Activated CD4-positive, alpha-beta memory T cell treated with anti-CD3 and anti-CD28 coated beads, Interleukin-2, amount 10 ng/mL, durations not matched to agents 7 days and 5 days (primary cell): ENCODE data around the gene KIF2C. TPM values are rescaled to one million over a fixed set of nuclear protein-coding genes. Genes with fewer than 3 reads are reported as not detected.
"Not testable (repeated sequence)": the region's sequence is repeated elsewhere in the genome, so short reads cannot be mapped to it uniquely, and the experiment has no call there.

ENCODE experiments used
- CTCF ChIA-PET: fragments of 350-600 bp; sonication (Branson Sonifier 250); formaldehyde crosslinking; loops from one replicate; lab custom pipeline; 2021; ENCODE audit warnings: antibody characterized with exemption, inconsistent platforms; lab: Charles Lee
- POLR2A ChIA-PET: fragments of 350-600 bp; sonication (Branson Sonifier 250); formaldehyde crosslinking; loops from one replicate; lab custom pipeline; 2021; ENCODE audit warnings: antibody characterized with exemption; lab: Charles Lee
- DNase-seq: peaks from one replicate; pipeline ENCODE4 v3.0.0-alpha.2; 2020
- H3K27ac Mint-ChIP-seq: one replicate; pipeline ENCODE4 v1.8.0; 2021; ENCODE audit warnings: mild to moderate bottlenecking, mixed read lengths
- H3K27me3 Mint-ChIP-seq: one replicate; pipeline ENCODE4 v1.8.0; 2021; ENCODE audit warnings: mixed read lengths
- H3K36me3 Mint-ChIP-seq: one replicate; pipeline ENCODE4 v1.8.0; 2021; ENCODE audit warnings: low read depth, mixed read lengths
- H3K4me1 Mint-ChIP-seq: one replicate; pipeline ENCODE4 v1.8.0; 2021; ENCODE audit warnings: mixed read lengths
- H3K4me3 Mint-ChIP-seq: one replicate; pipeline ENCODE4 v1.8.0; 2021; ENCODE audit warnings: mild to moderate bottlenecking, mixed read lengths
- H3K9me3 Mint-ChIP-seq: one replicate; pipeline ENCODE4 v1.8.0; 2021; ENCODE audit warnings: mixed read lengths
- total RNA-seq, 2 experiments: library from RNA; stranded (reverse); gene quantifications; one replicate each; pipeline ENCODE4 v1.2.3, GENCODE V29; 2021

Gene KIF2C
- total RNA-seq, 2 experiments from 2014 or later = 105 to 106 TPM

DNA sequence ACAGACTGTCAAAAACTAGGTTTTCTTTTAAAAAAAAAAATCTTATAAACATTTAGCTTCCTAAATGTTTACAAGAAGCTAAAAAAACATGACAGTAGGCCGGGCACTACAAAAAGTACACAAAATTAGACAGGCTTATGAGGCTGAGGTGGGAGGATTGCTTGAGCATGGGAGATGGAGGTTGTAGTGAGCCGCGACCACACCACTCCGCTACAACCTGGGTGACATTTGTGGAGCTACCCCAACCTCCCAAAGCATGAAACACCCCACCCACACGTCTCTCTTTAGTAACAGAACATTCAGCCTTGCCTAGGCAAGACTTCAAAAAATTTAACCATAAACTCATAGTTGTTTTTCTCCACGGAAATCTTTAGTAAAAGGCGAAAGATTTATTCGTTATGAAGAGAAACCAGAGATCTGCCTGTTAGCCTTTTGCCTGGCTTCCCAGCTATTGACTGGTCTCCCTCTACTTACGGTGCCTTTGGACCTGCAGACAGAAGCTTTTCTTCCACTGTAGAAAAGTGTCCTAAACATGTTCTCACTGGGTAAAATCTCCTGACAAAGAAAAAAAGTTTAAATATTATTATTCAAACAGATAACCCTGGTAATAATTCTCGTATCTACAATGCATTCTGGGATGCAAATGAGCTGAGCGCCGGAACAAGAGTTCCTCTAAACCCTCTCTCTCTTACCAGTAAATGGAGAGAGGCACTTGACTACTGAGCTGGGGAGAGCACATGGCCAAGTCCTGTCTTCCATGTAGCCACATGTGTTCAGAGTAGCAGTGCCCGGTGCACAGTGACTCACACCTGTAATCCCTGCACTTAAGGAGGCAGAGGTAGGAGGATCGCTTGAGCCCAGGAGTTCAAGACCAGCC lies 17.9 kb upstream of the KIF2C start:
- ChIA-PET CTCF (interaction anchor here (0.7 to 4.0 kb wide), 11 partner anchors 9 to 504 kb away, joined by 3 to 59 read pairs (median 5); partner anchors contain the start of genes PLK3, RNU5D-1 and UROD), POLR2A (interaction anchor here (0.6 to 14.2 kb wide), 77 partner anchors 10 to 965 kb away, joined by 3 to 785 read pairs (median 6); partner anchors contain the start of genes AKR1A1, ARMH1, BEST4 and BTBD19)
- DNase-seq = peak; percentile 87
- Mint-ChIP-seq H3K36me3 (no peaks in the 10 kb centered on the region), H3K27ac (peak overlapping the region; percentile 94), H3K27me3 (no peaks in the 10 kb centered on the region), H3K4me3 (peak overlapping the region; percentile 52), H3K4me1 (peaks cover 71% of the 10 kb centered on the region), H3K9me3 (no peaks in the 10 kb centered on the region)

DNA sequence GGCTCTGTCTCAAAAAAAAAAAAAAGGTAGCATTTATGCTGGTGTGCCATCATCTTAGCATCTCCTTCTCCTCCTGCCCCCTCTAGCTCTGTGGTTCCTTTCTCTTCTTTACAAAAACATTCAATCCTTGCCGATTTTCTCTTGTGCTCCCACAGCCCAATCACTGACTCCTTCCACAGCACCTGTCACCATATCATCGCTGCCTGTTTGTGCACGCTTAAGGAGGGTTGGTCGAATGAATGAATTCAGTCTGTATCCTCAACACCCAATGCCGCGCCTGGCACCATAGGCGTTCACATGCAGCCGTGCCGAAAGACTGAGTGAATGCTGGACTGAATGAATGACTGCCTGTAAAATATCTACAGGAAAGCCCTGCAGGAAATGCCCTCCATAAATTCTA lies 16.6 kb upstream of the KIF2C start:
- Mint-ChIP-seq H3K36me3 (no peaks in the 10 kb centered on the region), H3K27me3 (peaks cover 4% of the 10 kb centered on the region), H3K27ac (peak overlapping the region; percentile 79), H3K4me3 (peak overlapping the region; percentile 55), H3K4me1 (peaks cover 68% of the 10 kb centered on the region), H3K9me3 (no peaks in the 10 kb centered on the region)
- DNase-seq = peak; percentile 35
- ChIA-PET POLR2A (interaction anchor here (2.1 to 14.2 kb wide), 10 partner anchors 9 to 617 kb away, joined by 14 to 785 read pairs (median 53); partner anchors contain the start of genes BEST4, BTBD19, EIF2B3 and KIF2C), CTCF (interaction anchor here (1.1 to 1.6 kb wide), 2 partner anchors 8 to 62 kb away, joined by 3 read pairs; no protein-coding TSS in a partner anchor)

DNA sequence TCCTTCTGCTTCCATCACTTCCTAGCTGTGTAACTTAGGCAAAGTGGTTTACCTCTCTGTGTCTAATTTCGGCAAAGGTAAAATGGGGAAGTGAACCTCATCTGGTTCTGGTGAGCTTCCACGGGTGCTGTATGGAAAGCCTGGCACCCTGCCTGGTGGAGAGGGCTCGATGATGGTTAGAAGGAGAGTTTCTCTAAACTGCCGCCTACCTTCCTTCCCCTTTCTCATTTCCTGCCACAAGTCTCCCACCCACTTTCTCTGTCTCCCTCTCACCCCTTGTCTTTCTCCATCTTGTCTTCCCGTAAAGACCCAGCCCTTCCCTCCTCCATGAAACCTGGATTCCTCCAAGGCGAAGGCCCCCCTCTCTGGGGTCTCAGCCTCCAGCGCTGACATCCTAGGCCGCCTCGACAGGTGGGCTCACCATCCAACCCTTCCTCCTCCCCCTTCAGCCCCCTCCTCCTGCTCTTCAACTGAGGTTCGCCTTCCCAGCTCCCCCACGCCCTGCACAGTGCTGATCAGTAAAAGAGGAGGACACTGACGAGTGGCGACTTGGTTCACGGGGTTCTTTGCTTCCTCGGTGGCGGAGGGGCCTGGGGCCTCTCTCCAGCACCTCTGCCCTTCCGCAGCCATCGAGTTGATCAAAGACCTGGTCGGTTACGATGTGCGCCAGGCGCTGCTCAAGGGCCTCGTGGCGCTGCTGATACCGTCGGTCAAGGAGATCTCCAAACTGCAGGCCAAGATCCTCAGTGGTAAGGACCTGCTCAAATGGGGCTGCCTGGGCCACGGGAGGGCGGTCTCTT lies 15.9 kb upstream of the KIF2C start:
- DNase-seq = no peak
- no peaks in the 10 kb centered on the region for H3K9me3 Mint-ChIP-seq
- peak overlapping the region; percentile 79 for H3K27ac Mint-ChIP-seq
- peaks cover 4% of the 10 kb centered on the region for H3K27me3 Mint-ChIP-seq
- H3K4me1 Mint-ChIP-seq = peaks cover 65% of the 10 kb centered on the region
- CTCF ChIA-PET = interaction anchor here (1.1 kb wide), 1 partner anchor 8 kb away, joined by 3 read pairs; no protein-coding TSS in a partner anchor
- H3K36me3 Mint-ChIP-seq = no peaks in the 10 kb centered on the region
- POLR2A ChIA-PET = interaction anchor here (1.2 to 14.2 kb wide), 9 partner anchors 8 to 617 kb away, joined by 4 to 785 read pairs (median 54); partner anchors contain the start of genes BEST4, BTBD19, KIF2C and MUTYH
- H3K4me3 Mint-ChIP-seq = peak overlapping the region; percentile 55

DNA sequence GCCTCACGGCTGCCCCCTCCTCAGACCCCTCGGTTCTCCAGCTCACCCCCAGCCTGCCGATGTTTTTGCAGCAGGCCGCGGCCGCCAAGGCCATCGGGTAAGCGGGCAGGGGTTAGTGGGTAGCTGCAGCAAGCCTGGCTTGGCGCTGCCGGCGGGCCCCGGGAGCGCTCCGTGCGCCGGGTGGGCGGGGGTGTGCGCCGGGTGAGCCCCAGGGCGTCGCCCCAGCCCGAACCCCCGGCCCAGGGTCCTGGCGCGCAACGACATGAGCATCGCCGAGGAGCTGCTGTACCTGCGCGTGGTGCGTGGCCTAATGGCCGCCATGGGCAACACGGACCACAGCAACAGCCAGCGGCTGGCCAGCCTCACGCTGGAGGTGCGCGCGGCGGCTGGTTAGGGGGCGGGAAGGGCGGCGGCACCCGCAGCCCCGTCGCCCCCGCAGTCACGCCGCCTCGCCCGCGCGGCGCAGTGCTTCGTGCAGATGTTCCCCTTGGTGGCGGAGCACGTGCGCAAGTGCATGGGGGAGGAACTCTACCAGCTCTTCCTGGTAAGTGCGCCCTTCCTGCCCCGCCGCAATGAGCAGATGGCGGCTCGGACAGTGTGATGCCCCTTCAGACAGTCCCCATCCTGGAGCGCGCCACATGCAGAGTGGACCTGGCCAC lies 15.2 kb upstream of the KIF2C start:
- ChIA-PET CTCF (no interaction called here), POLR2A (interaction anchor here (0.7 to 14.2 kb wide), 7 partner anchors 7 to 97 kb away, joined by 3 to 785 read pairs (median 16); partner anchors contain the start of genes BEST4, BTBD19, RNU5D-1 and RPS8)
- H3K4me1 Mint-ChIP-seq = peaks cover 63% of the 10 kb centered on the region
- peak overlapping the region; percentile 70 for H3K27ac Mint-ChIP-seq
- peaks cover 4% of the 10 kb centered on the region for H3K27me3 Mint-ChIP-seq
- peak overlapping the region; percentile 51 for H3K4me3 Mint-ChIP-seq
- no peak for DNase-seq
- no peaks in the 10 kb centered on the region for H3K36me3 Mint-ChIP-seq
- no peaks in the 10 kb centered on the region for H3K9me3 Mint-ChIP-seq

DNA sequence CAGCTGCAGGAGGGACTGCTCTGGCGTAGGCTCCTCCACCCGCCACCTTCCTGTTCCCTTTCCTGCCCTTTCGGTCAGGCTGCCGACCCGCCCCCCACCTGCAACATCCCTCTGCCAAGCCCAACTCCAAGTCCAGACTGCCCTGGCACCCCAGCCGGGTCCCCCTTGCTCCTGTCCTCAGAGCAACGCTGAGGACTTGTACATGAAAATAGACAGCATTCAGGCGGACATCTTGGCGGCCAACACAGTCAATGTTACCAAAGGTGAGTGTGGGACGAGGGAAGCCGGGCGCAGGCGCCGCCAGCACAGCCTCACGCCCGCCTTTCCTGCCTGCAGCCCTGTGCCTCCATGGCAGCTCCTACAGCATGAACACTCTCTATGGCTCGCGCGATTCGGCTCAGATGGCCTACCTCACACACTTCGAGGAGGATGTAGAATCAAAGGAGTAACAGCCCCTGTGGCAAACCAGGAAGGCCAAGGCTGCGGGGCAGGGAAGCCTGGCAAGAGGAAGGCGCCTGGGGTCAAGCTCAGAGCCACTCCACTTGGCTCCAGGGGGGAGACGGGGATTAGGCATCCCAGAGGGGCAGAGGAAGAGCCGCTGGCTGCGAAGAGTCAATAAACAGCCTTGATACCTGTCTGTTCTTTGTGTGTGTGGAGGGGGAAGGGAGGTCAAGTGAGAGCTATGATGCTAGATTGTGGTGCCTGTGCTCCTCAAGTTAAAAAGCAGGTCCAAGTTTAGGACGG lies 14.5 kb upstream of the KIF2C start:
- DNase-seq = no peak
- peak overlapping the region; percentile 70 for H3K27ac Mint-ChIP-seq
- ChIA-PET POLR2A (interaction anchor here (0.7 to 14.2 kb wide), 8 partner anchors 15 to 96 kb away, joined by 3 to 454 read pairs (median 10); partner anchors contain the start of genes BEST4, BTBD19 and RPS8), CTCF (no interaction called here)
- H3K4me3 Mint-ChIP-seq = peak overlapping the region; percentile 51
- H3K27me3 Mint-ChIP-seq = peaks cover 4% of the 10 kb centered on the region
- H3K9me3 Mint-ChIP-seq = no peaks in the 10 kb centered on the region
- H3K4me1 Mint-ChIP-seq = peaks cover 61% of the 10 kb centered on the region
- H3K36me3 Mint-ChIP-seq = no peaks in the 10 kb centered on the region

DNA sequence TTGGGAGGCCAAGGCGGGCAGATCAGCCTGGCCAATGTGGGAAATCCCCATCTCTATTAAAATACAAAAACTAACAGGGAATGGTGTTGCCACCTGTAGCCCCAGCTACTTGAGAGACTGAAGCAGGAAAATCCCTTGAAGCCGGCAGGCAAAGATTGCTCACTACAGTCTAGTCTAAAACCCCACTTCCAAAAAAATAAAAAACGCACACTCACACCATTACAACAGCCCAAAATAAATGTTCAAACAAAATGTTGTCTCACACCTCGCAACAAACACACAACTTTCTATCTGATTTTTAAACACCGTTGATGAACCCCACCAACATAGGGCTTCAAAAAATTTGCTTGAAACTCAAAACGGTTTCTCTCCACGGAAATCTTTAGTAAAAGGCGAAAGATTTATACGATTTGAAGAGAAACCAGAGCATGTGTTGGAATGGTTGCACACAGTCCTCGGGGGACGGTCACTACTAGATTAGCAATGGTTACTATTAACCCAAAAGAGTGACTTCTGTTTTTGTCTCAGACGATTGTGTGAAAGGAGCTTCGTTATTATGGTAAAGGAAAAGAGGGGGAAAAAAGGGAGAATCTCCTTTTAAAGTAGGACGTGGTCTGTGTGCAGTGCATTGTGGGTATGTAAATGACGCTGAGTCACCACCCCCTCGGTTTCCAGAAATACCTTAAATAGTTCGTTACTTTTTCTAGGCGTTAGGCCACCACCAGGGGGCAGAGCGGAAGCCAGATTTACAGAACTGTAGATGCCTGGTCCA lies 8.7 kb upstream of the KIF2C start, which contains the start of gene RNU5D-1:
Gene RNU5D-1 (minus strand): TSS at position 430 of the 772 bp plus-strand sequence.
- Mint-ChIP-seq H3K4me3 (peak within 1 kb of the TSS; percentile 62), H3K9me3 (no peaks in the 10 kb centered on the region), H3K27me3 (peaks cover 4% of the 10 kb centered on the region), H3K4me1 (peaks cover 35% of the 10 kb centered on the region), H3K36me3 (no peaks in the 10 kb centered on the region), H3K27ac (peak within 1 kb of the TSS; percentile 99)
- DNase-seq = peak; percentile 95
- ChIA-PET POLR2A (interaction anchor here (0.6 to 14.2 kb wide), 48 partner anchors 12 to 955 kb away, joined by 3 to 785 read pairs (median 8); partner anchors contain the start of genes AKR1A1, ARMH1, BEST4 and BTBD19), CTCF (interaction anchor here (0.6 to 4.5 kb wide), 32 partner anchors 8 to 1010 kb away, joined by 3 to 59 read pairs (median 6); partner anchors contain the start of genes BEST4, BTBD19, DYNLT4 and HECTD3)

DNA sequence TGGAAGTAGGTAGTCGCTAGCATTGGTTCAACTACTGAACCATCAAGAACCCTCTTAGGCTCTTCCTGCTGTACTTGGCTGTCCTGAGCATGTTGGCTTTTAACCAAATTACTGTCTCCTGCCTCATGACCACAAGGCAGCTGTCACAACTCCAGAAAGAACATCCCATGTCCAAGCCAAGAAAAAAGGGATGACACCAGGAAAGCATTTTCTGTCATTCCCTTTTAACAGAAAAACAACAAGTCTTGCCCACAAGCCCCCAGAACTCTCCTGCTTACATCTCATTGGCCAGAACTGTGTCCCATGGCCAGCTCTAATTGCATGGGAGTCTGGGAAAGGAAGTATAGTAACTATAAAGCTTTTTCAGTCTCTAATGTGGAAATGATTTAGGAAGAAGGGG lies 6.3 kb upstream of the KIF2C start:
- peaks cover 3% of the 10 kb centered on the region for H3K27me3 Mint-ChIP-seq
- no peak overlapping the region for H3K4me3 Mint-ChIP-seq
- H3K27ac Mint-ChIP-seq = no peak overlapping the region
- H3K9me3 Mint-ChIP-seq = no peaks in the 10 kb centered on the region
- POLR2A ChIA-PET = interaction anchor here (5.0 to 14.2 kb wide), 5 partner anchors 11 to 87 kb away, joined by 58 to 785 read pairs (median 229); partner anchors contain the start of genes BEST4, KIF2C and RPS8
- CTCF ChIA-PET = interaction anchor here (0.8 to 1.5 kb wide), 3 partner anchors 16 to 570 kb away, joined by 3 to 4 read pairs (median 4); partner anchors contain the start of gene PLK3
- peaks cover 30% of the 10 kb centered on the region for H3K4me1 Mint-ChIP-seq
- DNase-seq = no peak
- no peaks in the 10 kb centered on the region for H3K36me3 Mint-ChIP-seq

DNA sequence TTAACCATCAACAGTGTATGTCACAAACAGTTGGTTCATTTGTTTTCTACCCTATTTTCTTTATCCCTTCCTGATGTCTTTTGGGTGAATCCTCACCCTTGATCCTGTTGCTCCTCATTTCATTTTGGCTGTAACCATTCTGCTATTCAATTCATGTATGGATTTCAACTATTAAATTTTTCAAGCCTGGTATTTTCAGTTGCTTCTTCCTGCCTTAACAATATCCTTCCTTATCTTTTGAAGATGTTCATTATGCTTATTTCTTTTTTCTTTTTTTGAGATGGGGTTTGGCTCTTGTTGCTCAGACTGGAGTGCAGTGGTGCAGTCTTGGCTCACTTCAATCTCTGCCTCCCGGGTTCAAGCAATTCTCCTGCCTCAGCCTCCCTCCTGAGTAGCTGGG lies 5.9 kb upstream of the KIF2C start:
- ChIA-PET POLR2A (interaction anchor here (5.0 to 14.2 kb wide), 5 partner anchors 10 to 86 kb away, joined by 58 to 785 read pairs (median 229); partner anchors contain the start of genes BEST4, KIF2C and RPS8), CTCF (interaction anchor here (1.5 kb wide), 1 partner anchor 16 kb away, joined by 3 read pairs; no protein-coding TSS in a partner anchor)
- Mint-ChIP-seq H3K27ac (no peak overlapping the region), H3K9me3 (no peaks in the 10 kb centered on the region), H3K36me3 (no peaks in the 10 kb centered on the region), H3K27me3 (peaks cover 3% of the 10 kb centered on the region), H3K4me1 (peaks cover 31% of the 10 kb centered on the region), H3K4me3 (no peak overlapping the region)
- DNase-seq = no peak

DNA sequence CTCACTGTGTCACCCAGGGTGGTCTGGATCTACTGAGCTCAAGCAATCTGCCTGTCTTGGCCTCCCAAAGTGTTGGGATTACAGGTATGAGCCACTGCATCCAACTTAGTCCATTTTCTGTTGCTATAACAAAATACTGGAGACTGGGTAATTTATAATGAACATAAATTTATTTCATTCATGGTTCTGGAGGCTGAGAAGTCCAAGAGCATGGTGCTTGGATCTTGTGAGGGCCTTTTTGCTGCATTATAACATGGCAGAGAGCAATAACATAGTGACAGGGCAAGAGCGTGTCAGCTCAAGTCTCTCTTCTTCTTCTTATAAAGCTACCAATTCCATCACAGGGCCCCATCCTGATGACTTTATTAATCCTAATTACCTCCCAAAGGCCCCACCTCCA lies 3.6 kb upstream of the KIF2C start:
- peaks cover 3% of the 10 kb centered on the region for H3K27me3 Mint-ChIP-seq
- no peak for DNase-seq
- peaks cover 18% of the 10 kb centered on the region for H3K36me3 Mint-ChIP-seq
- CTCF ChIA-PET = interaction anchor here (0.9 kb wide), 1 partner anchor 14 kb away, joined by 6 read pairs; no protein-coding TSS in a partner anchor
- no peak overlapping the region for H3K27ac Mint-ChIP-seq
- peaks cover 30% of the 10 kb centered on the region for H3K4me1 Mint-ChIP-seq
- H3K9me3 Mint-ChIP-seq = no peaks in the 10 kb centered on the region
- no peak overlapping the region for H3K4me3 Mint-ChIP-seq
- POLR2A ChIA-PET = interaction anchor here (0.9 to 11.1 kb wide), 4 partner anchors 17 to 84 kb away, joined by 3 to 785 read pairs (median 11); partner anchors contain the start of genes BTBD19 and RPS8

DNA sequence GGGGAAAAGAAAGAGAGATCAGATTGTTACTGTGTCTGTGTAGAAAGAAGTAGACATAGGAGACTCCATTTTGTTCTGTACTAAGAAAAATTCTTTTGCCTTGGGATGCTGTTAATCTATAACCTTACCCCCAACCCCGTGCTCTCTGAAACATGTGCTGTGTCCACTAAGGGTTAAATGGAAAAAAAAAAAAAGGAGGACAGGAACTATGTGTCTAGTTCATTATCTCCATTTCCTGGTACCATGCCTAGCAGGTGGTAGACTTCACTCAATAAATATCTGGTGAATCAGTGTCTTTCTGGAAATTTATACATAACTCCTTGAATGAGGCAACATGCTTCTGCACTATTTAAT lies 707 bp upstream of the KIF2C start:
- DNase-seq, CTCF ChIA-PET, H3K27me3 Mint-ChIP-seq, H3K9me3 Mint-ChIP-seq: not testable (repeated sequence)
- Mint-ChIP-seq H3K4me1 (peaks cover 39% of the 10 kb centered on the region), H3K4me3 (peak overlapping the region; percentile 91), H3K27ac (peak overlapping the region; percentile 84), H3K36me3 (peaks cover 37% of the 10 kb centered on the region)
- POLR2A ChIA-PET = interaction anchor here (0.6 to 10.3 kb wide), 7 partner anchors 8 to 80 kb away, joined by 3 to 174 read pairs (median 5); partner anchors contain the start of genes RNU5D-1 and RPS8
